GM23248 (cell line): ENCODE results near the gene CKAP5. TPM values are rescaled to one million over a fixed set of nuclear protein-coding genes. Genes with fewer than 3 reads are reported as not detected.
A peak's percentile ranks its signal among the peaks of the same experiment; 100 is the strongest.

Experiments used
- DNase-seq: peaks from one replicate; pipeline ENCODE4 v3.0.0-alpha.2; 2015
- H2AFZ ChIP-seq: fragments of 200-600 bp; sonication (generic); 2 replicates; pipeline ENCODE4 v1.6.1; 2016; ENCODE audit warnings: antibody characterized with exemption
- H3F3A ChIP-seq: fragments of 200-600 bp; sonication (generic); 2 replicates; pipeline ENCODE4 v1.6.1; 2016; ENCODE audit warnings: mild to moderate bottlenecking, antibody characterized with exemption, mixed run types; ENCODE audit not compliant: insufficient read depth
- H3K27ac ChIP-seq: fragments of 200-600 bp; sonication (generic); 2 replicates; pipeline ENCODE4 v1.5.1; 2016; ENCODE audit warnings: mild to moderate bottlenecking
- H3K27me3 ChIP-seq: fragments of 200-600 bp; sonication (generic); replicated peaks from 2 replicates; pipeline ENCODE4 v1.6.1; 2016; ENCODE audit warnings: mild to moderate bottlenecking; ENCODE audit not compliant: insufficient read depth
- H3K36me3 ChIP-seq: fragments of 200-600 bp; sonication (generic); 2 replicates; pipeline ENCODE4 v1.6.1; 2016; ENCODE audit warnings: low read depth, mild to moderate bottlenecking
- H3K4me1 ChIP-seq: fragments of 200-600 bp; sonication (generic); 2 replicates; pipeline ENCODE4 v1.6.1; 2016; ENCODE audit warnings: mild to moderate bottlenecking; ENCODE audit not compliant: insufficient read depth
- H3K4me2 ChIP-seq: fragments of 200-600 bp; sonication (generic); one replicate; pipeline ENCODE4 v1.6.1; 2016; ENCODE audit warnings: mild to moderate bottlenecking; ENCODE audit not compliant: unreplicated experiment
- H3K4me3 ChIP-seq: fragments of 200-600 bp; sonication (generic); 2 replicates; pipeline ENCODE4 v1.5.1; 2016; ENCODE audit warnings: mild to moderate bottlenecking
- H3K79me2 ChIP-seq: fragments of 200-600 bp; sonication (generic); 2 replicates; pipeline ENCODE4 v1.6.1; 2016; ENCODE audit warnings: mild to moderate bottlenecking; ENCODE audit not compliant: insufficient read depth
- H3K9ac ChIP-seq: fragments of 200-600 bp; sonication (generic); 2 replicates; pipeline ENCODE4 v1.6.1; 2016; ENCODE audit warnings: mild to moderate bottlenecking
- H3K9me2 ChIP-seq: fragments of 200-600 bp; sonication (generic); 2 replicates; pipeline ENCODE4 v1.6.1; 2016; ENCODE audit warnings: mixed run types, mild to moderate bottlenecking, moderate library complexity; ENCODE audit not compliant: insufficient read depth
- H3K9me3 ChIP-seq: fragments of 200-600 bp; sonication (generic); one replicate; pipeline ENCODE4 v1.6.1; 2017; ENCODE audit warnings: low read depth
- H4K20me1 ChIP-seq: fragments of 200-600 bp; sonication (generic); 2 replicates; pipeline ENCODE4 v1.6.0; 2016; ENCODE audit not compliant: insufficient read depth
- EZH2 ChIP-seq: fragments of 200-600 bp; sonication (generic); IDR thresholded peaks from 2 replicates; pipeline ENCODE4 v1.6.1; 2018; ENCODE audit warnings: antibody characterized with exemption, mild to moderate bottlenecking; ENCODE audit not compliant: insufficient read depth, poor library complexity, severe bottlenecking
- EZH2phosphoT487 ChIP-seq: fragments of 200-600 bp; sonication (generic); IDR thresholded peaks from 2 replicates; pipeline ENCODE4 v1.6.1; 2018; ENCODE audit warnings: antibody characterized with exemption, moderate library complexity, mild to moderate bottlenecking, low read depth; ENCODE audit not compliant: insufficient read depth
- WGBS, 2 experiments: methylation state at CpG; one replicate each; pipeline ENCODE4 v1.1.6; 2015 to 2017; ENCODE audit warnings: low lambda C conversion rate in 2 of 2, low coverage in 1 of 2; ENCODE audit errors: missing lambda C conversion rate in 2 of 2; 5-methylcytosine and 5-hydroxymethylcytosine counted together
- in situ Hi-C: fragments of 300-500 bp; cut with MboI; formaldehyde crosslinking; loops from 2 replicates; pipeline ENCODE4 v1.15.0; 2020
- polyA plus RNA-seq: library from polyadenylated mRNA; unstranded; fragments of >200 nt; fragmentation: Nextera tagmentation; extraction: Ambion mirVana; gene quantifications from 2 replicates; pipeline ENCODE4 v1.2.1, GENCODE V29; 2016
- total RNA-seq: library from RNA; depleted of rRNA; stranded (reverse); fragments of >200 nt; shearing (Covaris generic); gene quantifications from 2 replicates; pipeline ENCODE4 v1.2.3, GENCODE V29; 2014

The CKAP5 gene
- total and polyA plus RNA-seq, 2 experiments from 2014 or later: 35.2 to 47.6 TPM

- Histone ChIP-seq H3F3A (peaks cover 21% of the 10 kb centered on the region), H2AFZ (no peak overlapping the region), H3K79me2 (peaks cover 42% of the 10 kb centered on the region), H3K4me3 (no peak overlapping the region), H4K20me1 (no peaks in the 10 kb centered on the region), H3K36me3 (peaks cover 18% of the 10 kb centered on the region; the same call in 1 of the 2 replicates), H3K4me2 (no peak overlapping the region), H3K9me3 (no peaks in the 10 kb centered on the region), H3K9ac (no peak overlapping the region), H3K9me2 (no peaks in the 10 kb centered on the region), H3K27ac (no peak overlapping the region), H3K4me1 (peaks cover 16% of the 10 kb centered on the region), H3K27me3 (no peaks in the 10 kb centered on the region)
- in situ Hi-C loops: no loop called here
- no peak for TF ChIP-seq EZH2phosphoT487
- no peak for TF ChIP-seq EZH2
- WGBS, 2 experiments: 83 to 89% methylated on average over 7 of the region's 7 CpGs
- no peak for DNase-seq
Observed at GRCh38 chr11:46706886-46707285, 139.2 kb downstream of the CKAP5 start.

GRCh38 chr11:46705070-46705688 is 140.9 kb downstream of the CKAP5 start:
- Histone ChIP-seq H3K9me2 (no peaks in the 10 kb centered on the region), H4K20me1 (no peaks in the 10 kb centered on the region), H3K27ac (no peak overlapping the region), H3K4me2 (no peak overlapping the region), H3K79me2 (peaks cover 54% of the 10 kb centered on the region), H3K9me3 (no peaks in the 10 kb centered on the region), H3K36me3 (peaks cover 18% of the 10 kb centered on the region; the same call in 1 of the 2 replicates), H3K4me3 (no peak overlapping the region), H3K4me1 (peaks cover 8% of the 10 kb centered on the region; the same call in 1 of the 2 replicates), H3F3A (peaks cover 9% of the 10 kb centered on the region), H2AFZ (no peak overlapping the region), H3K9ac (no peak overlapping the region), H3K27me3 (no peaks in the 10 kb centered on the region)
- 95 to 97% methylated on average over 26 to 31 of the region's 31 CpGs for WGBS, 2 experiments
- in situ Hi-C loops: no loop called here
- TF ChIP-seq EZH2 (no peak), EZH2phosphoT487 (no peak)
- DNase-seq: no peak

- H4K20me1 ChIP-seq: no peaks in the 10 kb centered on the region
- H3K9me3 ChIP-seq: no peaks in the 10 kb centered on the region
- peak overlapping the region; percentile 92 for H3K4me2 ChIP-seq
- H3K36me3 ChIP-seq: peaks cover 14% of the 10 kb centered on the region; the same call in 1 of the 2 replicates
- peak overlapping the region; percentile 92 for H3K9ac ChIP-seq
- 1 to 2% methylated on average over 28 to 29 of the region's 29 CpGs for WGBS, 2 experiments
- peak overlapping the region; percentile 94 for H2AFZ ChIP-seq
- no peaks in the 10 kb centered on the region for H3K9me2 ChIP-seq
- peak overlapping the region; percentile 88 for H3K4me3 ChIP-seq
- H3K27ac ChIP-seq: peak overlapping the region; percentile 94
- in situ Hi-C loops: no loop called here
- no peaks in the 10 kb centered on the region for H3K27me3 ChIP-seq
- H3K79me2 ChIP-seq: peaks cover 89% of the 10 kb centered on the region
- peaks cover 34% of the 10 kb centered on the region for H3K4me1 ChIP-seq
- TF ChIP-seq EZH2: no peak
- TF ChIP-seq EZH2phosphoT487: no peak
- DNase-seq: peak; percentile 38
- peaks cover 7% of the 10 kb centered on the region; the same call in 1 of the 2 replicates for H3F3A ChIP-seq
Observed at GRCh38 chr11:46701078-46701654, 144.9 kb downstream of the CKAP5 start.

- TF ChIP-seq EZH2phosphoT487 (no peak), EZH2 (no peak)
- Histone ChIP-seq H4K20me1 (no peaks in the 10 kb centered on the region), H3K79me2 (peaks cover 89% of the 10 kb centered on the region), H3K4me3 (peak within 1 kb of the TSS; percentile 88), H3K27ac (peak within 1 kb of the TSS; percentile 94), H3K27me3 (no peaks in the 10 kb centered on the region), H3K4me2 (peak within 1 kb of the TSS; percentile 92), H3K9me2 (no peaks in the 10 kb centered on the region), H3K9ac (peak within 1 kb of the TSS; percentile 92), H2AFZ (peak within 1 kb of the TSS; percentile 94), H3K4me1 (peaks cover 34% of the 10 kb centered on the region), H3K9me3 (no peaks in the 10 kb centered on the region), H3K36me3 (peaks cover 8% of the 10 kb centered on the region; the same call in 1 of the 2 replicates), H3F3A (peaks cover 7% of the 10 kb centered on the region; the same call in 1 of the 2 replicates)
- in situ Hi-C loops: no loop called here
- WGBS, 2 experiments: 1 to 2% methylated on average over 42 to 44 of the region's 44 CpGs
- peak; percentile 100 for DNase-seq
Observed at GRCh38 chr11:46700241-46701077, 145.6 kb downstream of the CKAP5 start, which contains the start of the genes ARHGAP1 and ZNF408. TSS of gene ARHGAP1 (minus strand) at chr11:46700619. CDS start at chr11:46696107, 4,512 bp downstream. TSS of gene ZNF408 (plus strand) at chr11:46701031. CDS start at chr11:46701048, 17 bp downstream.
